Subcutaneous adipose tissue (tissue), 4 donors: Measurements from ENCODE around the gene ABCA12. TPM values are rescaled to one million over a fixed set of nuclear protein-coding genes. Genes with fewer than 3 reads are reported as not detected.

Experiments used
- CTCF ChIP-seq: fragments of 450-650 bp; IDR thresholded peaks from one replicate; pipeline ENCODE4 v1.5.1; 2016; ENCODE audit warnings: low read depth, mild to moderate bottlenecking, control low read depth, antibody characterized with exemption, moderate library complexity
- total RNA-seq, 4 donors: library from RNA; depleted of rRNA; stranded (reverse); fragments of >200 nt; gene quantifications; one replicate each; pipeline ENCODE4 v1.1.0, GENCODE V29; 2016

The ABCA12 gene
- total RNA-seq, 4 donors from 2014 or later, result not detected

DNA sequence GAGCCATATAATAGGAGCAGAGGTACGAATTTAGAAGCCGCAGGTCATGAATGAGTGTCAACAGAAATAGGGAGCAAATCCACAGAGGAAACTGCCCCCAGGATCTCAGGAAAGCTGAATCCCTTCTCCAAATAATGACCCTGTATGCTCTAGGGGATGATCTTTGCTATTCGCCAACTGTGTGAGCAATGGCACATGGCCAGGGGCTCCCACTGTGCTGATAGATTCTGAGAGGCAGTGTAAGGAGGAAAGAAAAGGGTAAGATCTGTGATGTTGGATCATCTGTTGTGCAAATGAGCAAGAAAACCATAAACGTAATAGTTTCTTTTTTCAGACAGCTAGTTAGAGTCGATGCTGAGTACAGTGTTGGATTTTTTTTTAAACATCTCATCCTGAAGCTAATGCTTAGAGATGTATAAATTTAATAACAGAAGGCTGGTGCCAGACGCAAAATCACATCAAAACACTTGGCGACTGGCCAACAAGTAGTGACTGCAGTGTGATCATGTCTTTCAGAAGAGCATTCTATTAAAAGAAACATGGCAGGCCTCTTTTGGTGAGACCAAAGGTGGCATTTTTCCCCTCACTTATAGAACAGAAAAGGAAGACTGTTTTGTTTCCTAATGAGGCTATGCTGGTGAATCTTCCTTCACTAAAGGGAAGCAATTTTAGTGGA, 77.4 kb downstream of the ABCA12 start:
- no peak for TF ChIP-seq CTCF

DNA sequence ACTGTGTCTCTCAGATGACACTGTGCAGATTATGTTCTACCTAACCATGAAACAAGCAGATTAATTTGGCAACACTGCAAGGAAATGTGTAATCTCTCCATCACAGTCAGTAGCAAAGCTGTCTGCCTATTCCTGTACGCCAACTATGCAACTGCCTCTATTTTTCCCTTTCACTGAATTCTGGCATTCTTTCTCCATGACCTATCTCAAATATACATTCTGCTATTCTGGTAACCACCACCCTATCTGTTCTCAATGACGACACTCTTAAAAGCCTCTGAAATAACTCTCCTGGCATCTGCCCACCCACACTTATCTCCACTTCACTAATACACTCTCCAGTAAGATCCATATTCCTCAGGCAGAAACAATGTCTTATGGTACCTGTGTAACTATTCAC, 78.7 kb downstream of the ABCA12 start:
- TF ChIP-seq CTCF, result no peak

DNA sequence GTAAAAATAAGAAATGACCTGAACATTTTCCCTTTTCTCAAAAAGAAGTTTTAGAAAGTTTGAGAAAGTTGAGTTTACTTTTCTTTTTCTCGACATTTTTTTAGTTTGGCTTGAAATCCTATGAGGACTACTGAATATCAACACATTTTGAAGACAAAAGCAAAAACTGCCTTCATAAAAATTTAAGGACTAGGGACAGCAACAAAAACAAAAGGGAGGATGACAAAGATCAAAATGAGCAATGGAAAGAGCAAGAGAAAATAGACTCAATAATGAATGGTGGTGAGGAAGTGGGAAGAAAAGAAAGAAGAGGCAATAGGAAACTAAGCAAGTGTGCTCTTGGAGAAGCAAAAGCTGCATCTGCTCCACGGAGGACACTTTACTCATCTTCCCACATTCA, 82.5 kb downstream of the ABCA12 start:
- TF ChIP-seq CTCF, result no peak

GRCh38 chr2:215052810-215053209, 85.6 kb downstream of the ABCA12 start:
- TF ChIP-seq CTCF, result no peak

GRCh38 chr2:215052404-215052803, 86.0 kb downstream of the ABCA12 start:
- TF ChIP-seq CTCF, result no peak

GRCh38 chr2:215049341-215049740, 89.1 kb downstream of the ABCA12 start:
- TF ChIP-seq CTCF, result no peak

DNA sequence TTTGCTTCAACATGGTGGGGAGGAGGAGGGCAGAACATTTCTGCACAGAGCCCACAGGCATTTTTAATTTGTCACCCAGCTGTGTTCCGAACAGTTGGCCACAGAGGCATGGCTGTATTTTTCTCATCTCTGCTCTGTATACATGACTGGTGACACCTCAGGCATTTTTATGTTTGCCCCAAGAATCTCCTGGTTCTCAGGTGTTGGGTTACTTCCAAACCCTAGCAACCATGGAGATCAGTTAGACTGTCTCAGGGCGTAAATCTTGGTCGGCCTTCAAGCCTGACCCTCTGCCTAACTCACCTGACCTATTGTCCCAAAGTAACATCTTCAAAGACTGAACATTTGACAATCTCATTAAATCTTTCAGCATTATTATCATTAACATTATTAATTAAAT, 100.0 kb downstream of the ABCA12 start:
- TF ChIP-seq CTCF, result no peak
